CD4-positive, alpha-beta T cell treated with Interleukin-17A for 4 hours (primary cell): ENCODE data around the gene CIB1.

Experiments
- DNase-seq: peaks from one replicate; pipeline ENCODE4 v3.0.0-alpha.2; 2020; ENCODE audit warnings: mixed read lengths

CIB1 gene

DNA sequence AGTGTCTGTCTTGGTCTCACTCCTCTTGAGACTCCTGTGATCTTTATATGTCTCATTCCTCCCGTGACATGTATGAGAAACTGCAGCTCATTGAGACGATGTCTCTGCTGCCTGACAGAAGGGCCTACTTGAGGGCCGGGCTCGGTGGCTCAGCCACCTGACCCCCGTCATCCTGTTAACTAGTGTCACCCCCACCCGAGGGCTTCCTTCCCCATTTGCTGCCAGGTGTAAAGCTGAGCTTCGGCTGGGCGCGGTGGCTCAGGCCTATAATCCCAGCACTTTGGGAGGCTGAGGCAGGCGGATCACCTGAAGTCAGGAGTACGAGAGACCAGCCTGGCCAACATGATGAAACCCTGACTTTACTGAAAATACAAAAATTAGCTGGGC is 19.9 kb downstream of the CIB1 start:
- no peak for DNase-seq

DNA sequence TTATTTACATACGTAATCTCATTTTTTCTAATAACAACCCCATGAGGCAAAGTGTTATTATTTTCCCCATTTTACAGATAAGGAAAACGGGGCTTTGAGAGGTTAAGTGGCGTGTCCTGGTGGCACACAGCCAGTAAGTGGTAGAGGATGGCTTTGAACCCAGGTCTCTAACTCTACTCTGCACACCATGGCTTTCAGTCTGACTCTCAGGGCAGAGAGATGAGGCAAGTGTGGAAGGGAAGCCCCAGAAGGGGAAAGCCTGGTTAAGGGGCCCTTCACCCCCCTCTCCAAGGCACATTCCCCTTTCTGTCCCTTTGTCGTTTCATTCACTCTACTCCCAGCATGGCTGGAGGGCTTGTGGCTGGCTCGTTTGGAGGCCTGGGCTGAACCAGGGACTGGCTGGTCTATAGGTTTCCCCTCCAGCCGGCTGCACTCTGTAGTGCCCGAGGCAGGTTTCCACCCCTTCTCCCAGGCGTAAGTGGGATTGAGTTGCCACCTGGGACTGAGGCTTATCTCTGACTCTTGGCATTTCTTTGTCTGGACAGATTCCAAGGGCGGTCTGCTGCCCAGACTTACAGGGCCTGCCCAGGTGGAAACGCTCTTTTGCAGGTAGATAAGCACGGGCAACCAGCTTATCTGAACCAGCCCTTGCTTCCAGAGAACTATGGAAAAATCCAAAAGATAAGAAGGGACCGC is 20.5 kb downstream of the CIB1 start:
- no peak for DNase-seq

GRCh38 chr15:90212221-90213098 is 21.3 kb downstream of the CIB1 start:
- no peak for DNase-seq

- DNase-seq: no peak
Measured at GRCh38 chr15:90211440-90212143, 22.1 kb downstream of the CIB1 start.

GRCh38 chr15:90211009-90211408 is 22.7 kb downstream of the CIB1 start:
- DNase-seq: no peak

- no peak for DNase-seq
Measured at GRCh38 chr15:90210593-90210992, 23.1 kb downstream of the CIB1 start.

- DNase-seq: no peak
Measured at GRCh38 chr15:90209591-90209990, 24.1 kb downstream of the CIB1 start.

GRCh38 chr15:90208356-90208755 is 25.4 kb downstream of the CIB1 start:
- no peak for DNase-seq

- DNase-seq: no peak
Measured at GRCh38 chr15:90207252-90207651, 26.5 kb downstream of the CIB1 start.

DNA sequence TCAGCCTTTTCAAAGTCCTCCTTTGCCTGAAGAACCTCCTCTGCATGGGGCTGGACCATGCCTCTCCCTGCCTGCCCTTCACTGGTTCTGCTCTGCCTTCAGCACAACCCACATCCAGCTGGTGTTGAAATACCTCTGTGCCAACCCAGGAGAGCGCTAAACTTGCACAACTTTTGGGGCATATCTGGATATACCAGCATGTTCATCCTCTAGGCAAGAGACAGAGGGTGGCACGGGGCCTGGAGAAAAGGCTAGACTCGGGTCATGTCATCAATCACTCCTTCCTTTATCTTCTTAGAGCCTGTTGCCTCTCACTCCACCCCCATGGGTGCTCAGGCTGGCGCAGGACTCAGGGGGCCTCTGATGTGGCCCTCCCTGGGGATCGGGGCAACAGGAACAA is 27.9 kb downstream of the CIB1 start:
- DNase-seq: no peak

GRCh38 chr15:90205050-90205848 is 28.5 kb downstream of the CIB1 start:
- no peak for DNase-seq

DNA sequence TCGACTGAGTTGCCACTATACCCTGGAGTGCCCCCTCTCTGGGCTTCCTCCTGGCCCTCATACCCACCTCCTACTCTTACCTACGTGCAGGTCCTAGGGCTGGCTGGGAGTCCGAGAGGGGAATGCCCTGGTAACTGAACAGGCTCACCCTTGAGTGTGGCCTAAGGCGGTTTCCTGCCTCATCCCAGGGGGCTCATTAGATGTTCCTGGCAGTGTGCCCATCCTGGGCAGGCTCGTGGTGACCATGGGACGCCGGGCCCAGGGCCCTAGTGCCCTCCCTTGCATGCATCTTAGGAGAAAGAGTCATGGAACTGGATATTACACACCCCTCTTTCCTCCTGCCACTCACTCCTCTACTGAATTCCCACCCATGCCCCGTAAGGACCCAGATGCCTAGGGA is 29.8 kb downstream of the CIB1 start:
- DNase-seq: no peak

- DNase-seq: no peak
Measured at GRCh38 chr15:90203473-90203872, 30.3 kb downstream of the CIB1 start.

DNA sequence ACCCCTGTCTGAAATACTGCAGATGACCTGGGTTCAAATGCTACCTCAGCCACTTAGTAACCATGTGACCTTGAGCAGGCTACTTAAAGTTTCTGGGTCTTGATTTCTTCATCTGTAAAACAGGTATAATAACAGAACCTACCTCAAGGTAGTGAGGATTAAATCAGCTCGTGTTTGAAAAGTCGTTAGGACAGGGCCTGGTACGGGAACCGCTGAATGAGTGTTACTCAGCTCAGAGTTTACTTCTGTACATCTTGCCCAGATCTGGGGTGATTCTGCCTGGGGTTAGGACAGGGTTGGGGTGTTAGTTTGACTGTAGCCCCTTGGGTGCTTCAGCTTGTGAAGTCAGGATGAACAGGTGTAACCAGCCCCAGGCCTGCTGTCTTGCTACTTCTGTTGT is 30.8 kb downstream of the CIB1 start:
- DNase-seq: no peak

GRCh38 chr15:90201944-90202375 is 31.8 kb downstream of the CIB1 start:
- DNase-seq: no peak

- DNase-seq: peak; percentile 87
Measured at GRCh38 chr15:90201130-90201943, 32.4 kb downstream of the CIB1 start, which contains the start of gene SEMA4B. TSS of gene SEMA4B (plus strand) at chr15:90201330. CDS start at chr15:90201579, 249 bp downstream.

- peak; percentile 14 for DNase-seq
Measured at GRCh38 chr15:90200534-90201129, 33.1 kb downstream of the CIB1 start.

DNA sequence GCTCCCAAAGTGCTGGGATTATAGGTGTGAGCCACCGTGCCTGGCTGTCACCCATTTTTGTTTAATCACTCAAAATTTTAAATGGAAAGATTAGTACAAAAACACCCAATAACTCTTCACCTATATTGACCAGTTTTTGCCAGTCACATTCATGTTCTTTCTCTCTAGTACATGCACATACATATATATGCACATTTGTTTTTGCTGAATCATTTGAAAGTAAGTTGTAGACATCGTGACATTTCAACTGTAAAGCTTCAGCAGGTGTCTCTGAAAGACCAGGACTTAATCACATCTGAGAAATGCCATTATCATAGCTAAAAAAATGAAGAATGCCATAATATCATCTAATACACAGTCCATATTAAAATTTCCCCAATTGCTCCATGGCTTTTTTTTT is 39.1 kb downstream of the CIB1 start:
- no peak for DNase-seq

GRCh38 chr15:90192961-90193786 is 40.6 kb downstream of the CIB1 start:
- no peak for DNase-seq

DNA sequence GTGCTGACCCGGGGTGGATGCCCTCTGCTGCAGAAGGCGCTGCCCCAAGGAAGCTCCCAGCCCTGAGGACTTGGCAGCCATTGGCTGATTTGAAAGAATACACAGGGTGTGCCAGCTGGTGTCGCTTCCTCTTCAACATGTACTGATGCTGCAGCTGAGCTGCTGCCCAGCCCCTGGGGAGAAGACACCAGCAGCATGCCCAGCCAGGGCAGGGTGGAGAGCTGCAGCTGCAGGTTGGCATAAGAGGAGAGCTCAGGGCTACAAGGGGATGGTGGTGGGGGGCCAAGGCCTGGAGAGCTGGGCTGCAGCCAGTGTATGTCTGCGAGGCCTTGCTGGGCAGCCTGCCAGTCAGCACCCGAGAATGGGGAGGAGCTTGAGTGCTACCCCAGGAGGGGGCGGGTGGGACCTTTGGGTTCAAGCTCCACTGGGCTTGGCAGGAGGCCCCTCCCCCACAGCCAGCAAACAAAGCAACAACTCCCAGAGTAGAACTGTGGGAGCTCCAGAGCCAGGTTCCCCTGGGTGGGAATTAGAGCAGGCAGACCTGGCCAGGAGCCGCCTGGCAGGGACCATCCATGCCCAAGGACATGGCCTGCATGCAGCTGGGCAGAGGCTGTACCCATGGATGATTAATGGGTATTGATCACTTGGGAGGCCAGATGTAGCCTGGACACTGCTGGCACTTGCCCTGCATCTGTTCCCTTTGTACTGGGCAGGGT is 41.8 kb downstream of the CIB1 start:
- peak; percentile 63 for DNase-seq
